ENCODE results near the gene PSMD6.

Gene PSMD6

DNA sequence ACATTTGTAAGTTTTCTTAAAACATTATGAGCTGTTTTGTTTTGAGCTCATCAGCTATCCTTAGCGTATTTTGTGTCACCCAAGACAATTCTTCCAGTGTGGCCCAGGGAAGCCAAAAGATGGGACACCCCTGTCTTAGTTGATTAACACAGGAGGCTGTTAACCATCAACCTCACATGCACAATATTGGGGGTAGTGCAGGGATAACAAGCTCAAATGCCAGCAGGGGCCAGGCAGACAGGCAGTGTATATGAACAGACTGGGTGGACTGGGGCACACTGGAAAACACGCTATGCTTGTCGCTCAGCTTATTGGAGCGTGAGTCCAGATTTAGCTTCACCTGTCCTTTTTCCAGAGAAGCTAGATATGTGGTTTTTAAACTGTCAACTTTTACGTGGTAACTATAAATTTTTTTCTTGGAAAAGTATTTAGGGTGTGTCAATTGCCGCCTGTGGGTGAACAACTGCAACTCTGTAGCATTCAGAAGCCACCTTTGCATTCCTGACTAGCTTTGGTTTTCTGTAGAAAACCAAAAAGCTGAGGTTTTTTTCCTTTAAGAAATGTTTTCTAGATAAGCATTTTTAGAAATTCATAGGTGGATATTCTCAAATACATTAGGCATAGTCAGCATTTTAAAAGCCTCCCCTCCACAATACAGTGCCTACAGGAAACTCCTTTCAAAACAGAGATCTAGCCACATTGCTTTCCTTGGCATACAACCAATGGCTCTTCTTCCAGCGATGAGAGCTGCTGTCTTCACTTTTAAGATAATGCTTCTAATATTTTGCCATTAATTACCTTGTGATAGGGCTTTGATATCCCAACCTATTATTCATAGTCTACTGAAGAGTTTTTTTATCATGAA, 14.6 kb downstream of the PSMD6 start:
- peak in 1 of 14 donors; percentile 2 for DNase-seq

DNA sequence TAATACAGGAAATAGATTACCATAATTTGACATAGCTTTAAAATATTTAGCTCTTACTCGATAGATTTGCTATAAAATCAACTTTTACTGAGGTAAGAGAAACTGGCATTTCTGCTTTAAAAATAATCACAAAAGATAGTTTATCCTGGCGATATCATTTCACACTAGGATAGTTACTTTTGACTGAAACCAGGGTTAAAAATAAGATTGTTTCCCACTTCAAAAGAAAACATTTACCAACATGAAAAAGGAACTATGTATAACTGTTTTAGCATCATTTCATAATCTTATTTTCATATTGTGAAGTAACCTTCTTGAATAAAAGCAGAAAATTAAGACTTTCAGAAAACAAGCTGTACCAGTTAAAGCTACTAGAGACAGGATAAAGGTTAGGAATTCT, 15.3 kb downstream of the PSMD6 start:
- no peak for DNase-seq

- DNase-seq, result no peak
Measured at GRCh38 chr3:64003589-64003988, 19.7 kb downstream of the PSMD6 start.

DNA sequence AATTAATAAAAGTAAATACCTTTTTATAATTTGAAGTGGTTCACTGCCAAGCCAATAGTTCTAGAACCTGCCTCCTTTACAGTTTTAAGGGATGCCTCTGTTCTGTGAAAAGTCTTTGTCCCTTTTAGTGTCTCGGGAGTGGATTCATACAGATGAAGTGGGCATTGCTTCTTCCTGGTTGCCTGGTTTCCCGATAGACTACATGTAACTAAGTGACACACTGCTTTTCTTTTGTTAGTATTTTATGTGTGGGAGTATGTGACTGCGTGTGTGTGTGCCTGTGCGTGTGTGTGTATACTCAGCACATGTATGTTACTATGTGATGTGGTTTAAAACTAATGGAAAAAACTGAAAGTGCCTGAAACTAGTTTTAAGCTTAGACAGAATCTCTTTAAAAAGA, 21.1 kb downstream of the PSMD6 start:
- DNase-seq, result no peak

- no peak for DNase-seq
Measured at GRCh38 chr3:64000453-64001055, 22.7 kb downstream of the PSMD6 start.

GRCh38 chr3:63998852-63999754, 24.2 kb downstream of the PSMD6 start:
- no peak for DNase-seq

DNA sequence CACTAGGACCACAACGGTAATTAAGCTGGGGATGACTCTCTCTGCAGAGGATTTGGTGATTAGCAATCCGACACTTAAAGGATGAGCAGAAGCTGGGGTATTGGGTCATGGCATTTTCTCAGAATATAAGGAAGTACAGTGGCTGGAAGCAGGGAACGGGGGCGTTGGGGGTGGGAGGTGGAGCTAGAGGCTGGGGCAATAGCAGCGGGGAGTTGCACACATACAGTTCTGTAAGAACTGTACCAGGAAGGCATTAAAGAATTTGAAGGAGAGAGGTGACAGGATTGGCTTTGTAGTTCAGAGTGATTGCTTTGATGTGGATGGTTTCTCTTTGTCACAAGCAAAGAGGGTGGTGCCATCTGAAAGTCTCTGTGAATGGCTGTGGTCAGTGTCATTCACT, 28.2 kb downstream of the PSMD6 start:
- no peak for DNase-seq

- peak in 10 of 14 donors; percentile 7 to 47 (median 26) for DNase-seq
Measured at GRCh38 chr3:63993653-63994079, 29.6 kb downstream of the PSMD6 start.

GRCh38 chr3:63992516-63993209, 30.6 kb downstream of the PSMD6 start:
- no peak for DNase-seq

DNA sequence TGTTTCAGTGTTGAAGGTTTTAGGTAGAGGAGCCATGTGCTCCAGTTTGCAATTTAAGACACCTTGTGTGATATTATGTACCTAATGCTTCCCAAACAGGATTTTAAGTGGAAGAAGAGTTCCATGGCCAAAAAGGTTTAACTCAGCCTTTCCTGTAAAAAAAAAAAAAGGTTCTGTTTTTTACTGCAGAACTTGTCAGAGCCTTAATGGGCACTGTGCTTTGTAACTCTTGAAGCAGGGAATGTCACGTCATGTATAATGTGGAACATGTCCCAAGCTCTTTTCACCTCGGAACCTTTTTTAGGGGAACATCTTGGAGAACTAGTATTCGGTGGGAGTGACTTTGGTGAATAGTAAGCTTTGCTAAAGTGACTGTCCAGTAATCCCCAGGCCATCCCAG, 31.6 kb downstream of the PSMD6 start:
- no peak for DNase-seq

- DNase-seq, result no peak
Measured at GRCh38 chr3:63990733-63991132, 32.6 kb downstream of the PSMD6 start.

- DNase-seq, result peak in 1 of 14 donors; percentile 24
Measured at GRCh38 chr3:63990204-63990603, 33.1 kb downstream of the PSMD6 start.

DNA sequence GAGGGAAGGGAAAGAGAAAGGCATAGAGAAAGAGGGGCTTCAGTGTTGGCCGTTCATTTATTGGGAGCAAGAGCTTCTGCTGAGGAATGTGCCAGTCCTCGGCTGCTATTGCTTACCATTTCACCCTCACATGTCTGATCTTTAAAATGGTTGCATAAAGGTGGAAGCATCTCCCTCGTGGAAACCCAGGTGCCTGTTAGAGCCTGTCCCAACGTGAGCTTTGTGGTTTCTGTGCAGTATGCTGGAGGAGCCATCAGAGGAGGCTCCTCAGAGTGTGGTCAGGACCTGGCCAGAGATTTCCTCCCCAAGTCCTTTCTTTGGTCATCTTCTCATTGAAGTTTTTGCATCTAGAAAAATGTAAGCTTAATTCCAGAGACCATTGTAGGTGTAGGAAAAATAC, 34.4 kb downstream of the PSMD6 start:
- DNase-seq, result no peak

DNA sequence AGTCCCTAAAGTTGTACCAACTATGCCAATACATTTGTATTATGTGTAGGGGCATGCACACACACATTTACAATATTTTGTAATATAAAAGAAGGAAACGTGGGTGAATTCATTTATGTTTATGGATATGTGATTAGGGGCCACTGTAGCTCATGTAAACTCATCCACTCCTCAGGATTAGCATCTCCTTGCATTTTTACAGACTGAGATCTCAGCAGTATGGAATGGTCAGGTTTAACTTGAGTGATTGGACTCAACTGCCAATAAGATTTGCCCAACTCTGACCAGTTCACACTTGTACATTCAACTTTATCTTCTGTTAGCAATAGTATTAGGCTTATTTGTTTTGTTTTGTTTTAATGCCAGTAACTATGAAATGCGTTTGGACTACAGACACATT, 36.5 kb downstream of the PSMD6 start:
- no peak for DNase-seq

GRCh38 chr3:63986146-63986545, 37.1 kb downstream of the PSMD6 start:
- no peak for DNase-seq

GRCh38 chr3:63984391-63984790, 38.9 kb downstream of the PSMD6 start:
- DNase-seq, result no peak

- no peak for DNase-seq
Measured at GRCh38 chr3:63981980-63982379, 41.3 kb downstream of the PSMD6 start.

GRCh38 chr3:63980830-63981498, 42.3 kb downstream of the PSMD6 start:
- no peak for DNase-seq

GRCh38 chr3:63980019-63980418, 43.3 kb downstream of the PSMD6 start:
- no peak for DNase-seq

- DNase-seq, result peak in 1 of 14 donors; percentile 64
Measured at GRCh38 chr3:63979093-63979885, 44.0 kb downstream of the PSMD6 start.

DNA sequence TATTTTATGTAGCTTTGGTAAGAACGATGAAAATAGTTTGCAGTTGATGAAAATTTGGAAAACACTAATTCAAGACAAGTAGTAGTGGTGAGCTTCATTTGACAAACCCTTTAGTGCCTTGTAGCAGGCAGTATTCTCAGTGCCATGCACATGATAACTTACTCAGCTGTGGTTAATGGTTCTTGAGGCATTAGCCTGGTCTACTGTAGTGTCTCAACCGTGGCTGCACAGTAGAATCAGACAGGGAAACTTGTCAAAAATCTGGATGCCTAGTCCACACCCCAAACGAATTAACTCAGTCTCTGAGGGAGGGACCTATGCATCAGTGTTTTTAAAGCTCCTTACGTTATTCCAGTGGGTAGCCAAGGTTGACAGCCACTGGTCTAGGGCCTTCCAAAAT, 45.4 kb downstream of the PSMD6 start:
- DNase-seq, result no peak
